ENCODE data around the gene MFSD6L.
"Not testable (repeated sequence)": the region's sequence is repeated elsewhere in the genome, so short reads cannot be mapped to it uniquely, and the experiment has no call there.

The MFSD6L gene

DNA sequence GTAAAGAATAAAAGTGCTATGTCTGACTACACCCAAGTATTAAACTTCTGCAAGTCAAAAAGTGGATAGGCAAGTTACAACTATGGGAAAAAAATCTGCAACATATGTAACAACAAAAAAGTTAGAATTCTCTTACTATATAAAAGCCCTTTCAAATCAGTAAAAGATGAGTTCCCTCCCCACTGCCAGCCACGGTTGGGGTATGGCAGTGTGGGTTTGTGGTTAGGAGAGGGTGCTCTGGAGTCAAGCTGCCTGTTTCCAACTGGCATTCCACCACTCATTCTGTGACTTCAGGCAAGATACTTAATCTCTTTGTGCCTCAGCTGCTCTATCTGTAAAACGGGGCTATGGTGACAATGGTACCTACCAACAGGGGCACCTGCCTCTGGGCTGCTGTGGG lies 26.6 kb upstream of the MFSD6L start:
- DNase-seq (ENCODE audit: low read depth in 2 of 2), result no peak

DNA sequence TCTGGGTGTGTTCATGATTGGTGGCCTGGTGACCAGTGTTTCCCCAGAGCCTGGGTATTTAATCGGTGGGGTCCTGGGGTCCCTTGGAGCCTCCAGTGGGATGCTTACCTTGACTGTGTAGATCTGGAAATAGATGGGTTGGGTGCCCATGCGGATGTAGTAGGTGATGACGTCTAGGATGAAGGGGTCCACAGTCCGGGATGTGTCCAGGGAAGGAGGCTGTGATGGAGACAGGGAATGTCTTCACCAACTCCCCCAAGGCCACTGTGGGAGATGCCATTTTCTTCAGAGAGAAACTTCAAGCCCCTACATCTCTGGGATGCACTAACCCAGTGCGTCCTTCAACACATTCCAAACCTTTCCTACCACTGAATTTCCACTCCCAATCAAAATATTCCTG lies 24.1 kb upstream of the MFSD6L start:
- DNase-seq (ENCODE audit: low read depth in 2 of 2), result no peak

DNA sequence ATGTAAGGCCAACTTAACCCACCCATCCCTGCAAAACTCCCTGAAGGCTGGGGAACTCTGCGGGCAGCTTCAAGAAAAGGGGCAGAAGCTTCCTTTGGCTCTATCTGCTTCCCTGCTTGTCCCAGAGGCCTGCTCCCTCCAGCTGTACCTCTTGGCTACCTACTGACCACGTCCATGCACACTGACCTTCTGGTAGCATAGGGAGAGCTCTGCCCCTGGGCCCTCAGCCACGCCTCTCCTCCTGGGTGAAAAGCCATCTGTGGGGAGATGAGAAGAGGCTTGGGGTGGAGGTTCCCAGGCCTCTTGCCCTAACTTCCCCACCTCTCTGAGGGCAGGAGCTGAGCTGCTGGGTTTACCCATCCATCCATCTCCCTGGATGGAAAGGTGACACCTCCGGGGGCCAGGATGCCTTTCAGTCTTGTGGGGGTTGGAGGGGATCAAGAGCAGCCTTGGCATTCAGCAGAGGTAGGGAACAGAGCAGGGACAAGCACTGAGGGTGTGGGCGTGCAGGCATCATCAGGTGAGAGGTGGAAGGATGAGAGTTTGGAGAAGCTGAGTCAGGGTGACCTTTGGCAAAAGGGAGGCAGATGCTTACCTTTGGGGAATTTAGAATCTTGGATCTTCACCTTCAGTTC lies 23.4 kb upstream of the MFSD6L start:
- DNase-seq (ENCODE audit: low read depth in 2 of 2), result no peak

GRCh38 chr17:8821446-8822105 lies 22.4 kb upstream of the MFSD6L start:
- no peak for DNase-seq (ENCODE audit: low read depth in 2 of 2)

DNA sequence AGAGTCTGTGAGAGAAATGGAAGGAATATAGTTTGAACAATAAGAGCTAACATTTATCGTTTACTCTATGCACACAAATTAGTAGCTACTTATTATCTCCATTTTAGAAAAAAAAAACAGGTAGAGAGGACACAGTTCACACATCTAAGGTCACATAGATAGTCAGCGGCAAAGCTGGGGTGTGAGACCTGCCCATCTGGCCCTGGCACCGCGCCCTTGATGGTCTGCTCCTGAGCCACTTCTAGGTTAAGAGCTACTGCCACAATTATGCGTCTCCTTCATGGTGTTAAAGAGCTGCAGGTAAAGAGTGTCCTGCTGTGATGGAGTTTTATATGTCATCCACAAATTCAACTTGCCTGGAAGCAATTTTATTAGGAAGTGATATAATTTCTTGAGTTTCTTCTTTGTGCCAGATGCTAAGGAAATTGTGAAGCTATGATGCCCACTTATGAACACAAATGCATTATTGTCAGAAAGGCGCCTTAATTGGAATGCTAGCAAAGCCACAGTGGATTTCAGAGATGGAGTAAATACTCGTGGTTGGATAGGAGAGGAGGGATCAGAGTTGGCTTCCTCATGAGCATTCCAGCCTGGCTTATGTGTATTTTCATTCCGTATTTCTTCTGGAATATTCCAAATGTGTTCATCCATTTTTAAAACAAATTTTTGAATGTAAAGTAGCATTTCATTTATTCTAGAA lies 21.3 kb upstream of the MFSD6L start:
- no peak for DNase-seq (ENCODE audit: low read depth in 2 of 2)

- no peak for DNase-seq (ENCODE audit: low read depth in 2 of 2)
Observed at GRCh38 chr17:8818654-8819330, 19.6 kb upstream of the MFSD6L start.

- no peak for DNase-seq (ENCODE audit: low read depth in 2 of 2)
Observed at GRCh38 chr17:8818047-8818446, 18.9 kb upstream of the MFSD6L start.

DNA sequence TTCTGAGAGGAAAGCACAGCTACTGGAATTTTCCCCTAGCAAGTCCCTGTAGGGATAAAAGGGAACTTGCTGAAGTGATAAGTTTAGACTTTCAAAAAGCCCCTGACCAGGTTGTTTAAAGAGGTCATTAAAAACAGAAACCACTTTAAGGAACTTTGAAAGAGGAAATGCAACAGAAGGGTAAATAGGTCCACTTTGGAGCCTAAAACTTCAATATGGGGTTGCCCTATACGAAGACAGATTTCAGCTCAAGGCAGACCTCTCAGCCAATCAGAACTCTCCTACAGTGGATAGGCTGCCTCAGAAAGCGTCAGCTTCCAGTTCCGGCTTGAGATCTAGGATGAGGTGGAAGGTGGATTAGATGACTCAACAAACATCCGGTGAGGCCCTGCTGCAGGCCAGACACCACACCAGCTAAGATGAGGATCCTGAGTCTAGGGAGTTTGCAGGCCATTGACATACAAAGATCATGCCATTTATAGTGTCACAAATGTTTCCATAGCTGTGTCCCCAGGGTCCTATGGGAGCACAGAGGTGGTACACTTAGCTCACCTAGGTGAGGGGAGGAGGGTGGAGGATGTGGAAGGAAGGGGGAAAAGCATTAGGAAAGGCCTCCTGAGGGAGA lies 7.9 kb upstream of the MFSD6L start:
- DNase-seq (ENCODE audit: low read depth in 2 of 2), result no peak

- DNase-seq (ENCODE audit: low read depth in 2 of 2), result no peak
Observed at GRCh38 chr17:8806253-8806925, 7.2 kb upstream of the MFSD6L start.

GRCh38 chr17:8805396-8805795 lies 6.2 kb upstream of the MFSD6L start:
- DNase-seq (ENCODE audit: low read depth in 2 of 2), result not testable (repeated sequence)

DNA sequence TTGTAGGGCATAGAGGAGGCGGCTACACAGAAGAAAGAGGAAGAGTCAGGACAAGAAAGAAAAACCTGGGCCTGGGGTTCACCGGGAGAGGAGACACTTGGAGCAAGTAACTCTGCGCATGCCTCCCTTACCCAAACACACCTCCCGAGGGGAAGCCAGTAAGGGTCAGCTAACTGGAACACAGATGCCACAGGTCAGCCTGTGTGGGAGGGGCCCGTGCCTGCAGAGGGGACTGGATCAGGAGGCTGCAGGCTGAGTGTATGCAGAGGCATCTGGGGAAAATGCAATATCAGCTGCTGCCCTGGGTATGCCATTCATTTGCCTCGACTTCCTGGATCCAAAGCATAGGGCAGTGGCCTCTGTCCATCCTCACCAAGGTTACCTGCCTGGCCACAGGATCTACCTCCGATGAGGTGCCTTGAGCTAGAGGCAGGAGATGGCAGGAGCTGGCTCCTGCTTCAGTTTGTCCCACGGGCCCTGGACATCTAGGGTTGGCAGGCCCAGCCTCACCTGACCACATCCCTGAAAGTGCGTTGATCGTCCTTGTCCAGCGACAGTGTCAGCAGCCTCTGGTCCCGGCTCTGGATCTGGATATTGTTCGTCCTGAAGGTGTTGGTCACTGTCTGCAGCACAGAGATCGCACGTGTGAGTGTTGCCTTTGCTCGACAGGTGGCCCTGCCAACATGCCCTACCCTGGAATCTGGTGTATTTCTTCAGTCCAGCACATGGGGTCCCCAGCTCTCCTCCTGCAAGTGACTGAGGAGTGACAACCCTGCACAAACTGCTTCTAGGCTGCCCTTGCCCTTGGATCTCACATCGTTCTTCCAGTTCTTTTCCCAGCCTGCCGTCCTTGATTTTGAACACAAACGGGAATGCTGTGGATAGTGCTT lies 4.6 kb upstream of the MFSD6L start:
- DNase-seq (ENCODE audit: low read depth in 2 of 2), result no peak

DNA sequence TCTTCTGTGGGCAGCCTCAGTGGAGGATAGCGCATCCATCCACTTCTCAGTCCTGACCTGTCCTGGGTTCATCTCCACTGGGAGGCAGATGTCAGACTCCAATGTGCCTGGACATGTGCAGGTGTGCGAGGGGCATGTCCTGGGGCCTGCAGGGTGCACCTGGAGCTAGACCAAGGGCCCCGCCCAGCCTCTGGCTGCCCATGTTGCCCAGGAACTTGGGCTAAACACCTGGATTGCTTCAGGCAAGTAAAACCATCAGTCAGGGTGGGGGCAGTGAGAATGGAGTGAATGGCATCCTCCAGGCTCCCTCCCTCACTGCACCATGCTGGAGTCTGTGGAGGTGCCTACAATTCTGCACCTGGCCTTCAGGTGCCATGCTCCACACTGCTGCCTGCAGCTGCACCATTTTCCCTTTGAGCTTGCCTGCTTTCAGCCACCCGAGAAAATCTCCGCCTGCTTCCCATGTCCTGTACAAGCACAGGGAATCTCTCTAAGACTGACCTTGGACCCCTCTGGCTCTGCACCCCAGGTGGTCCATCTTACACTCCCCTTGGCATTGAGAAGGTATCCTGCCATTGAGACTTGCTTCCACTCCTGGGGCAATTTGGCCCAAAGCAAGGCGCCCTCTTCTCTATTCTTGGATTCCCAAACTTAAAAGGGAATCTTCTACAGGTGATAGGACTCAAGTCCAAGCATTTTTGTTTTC lies 2.1 kb upstream of the MFSD6L start:
- DNase-seq (ENCODE audit: low read depth in 2 of 2), result no peak

GRCh38 chr17:8800656-8801055 lies 1.5 kb upstream of the MFSD6L start:
- no peak for DNase-seq (ENCODE audit: low read depth in 2 of 2)

DNA sequence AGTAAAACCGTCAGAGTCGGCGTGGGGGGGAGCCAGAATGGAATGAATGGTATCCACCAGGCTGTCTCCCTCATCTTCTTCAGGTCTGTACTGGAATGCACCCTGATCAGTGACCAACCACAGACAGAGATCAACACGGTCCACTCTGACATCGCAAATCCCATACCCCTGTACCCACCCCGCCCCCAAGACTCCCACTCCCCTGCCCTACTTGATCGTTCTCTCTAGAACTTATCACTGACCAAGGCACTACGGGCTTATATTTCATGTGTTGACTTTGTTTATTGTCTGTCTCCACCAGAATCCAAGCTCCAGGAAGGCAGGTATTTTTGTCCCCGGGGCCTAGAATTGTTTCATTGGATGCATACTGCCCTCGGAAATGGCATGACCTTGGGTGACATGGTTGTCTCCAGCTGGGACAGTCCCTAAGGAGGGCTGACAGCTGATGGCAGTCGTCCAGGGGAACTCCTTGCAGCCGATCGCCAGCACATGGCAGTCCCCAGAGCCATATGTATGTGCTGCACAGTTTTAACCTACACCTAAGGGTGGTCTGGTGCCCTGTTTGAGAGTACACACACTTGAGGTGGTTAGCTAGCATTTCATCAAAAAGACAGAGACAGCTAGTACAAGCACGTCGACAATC lies 526 bp upstream of the MFSD6L start:
- no peak for DNase-seq (ENCODE audit: low read depth in 2 of 2)

DNA sequence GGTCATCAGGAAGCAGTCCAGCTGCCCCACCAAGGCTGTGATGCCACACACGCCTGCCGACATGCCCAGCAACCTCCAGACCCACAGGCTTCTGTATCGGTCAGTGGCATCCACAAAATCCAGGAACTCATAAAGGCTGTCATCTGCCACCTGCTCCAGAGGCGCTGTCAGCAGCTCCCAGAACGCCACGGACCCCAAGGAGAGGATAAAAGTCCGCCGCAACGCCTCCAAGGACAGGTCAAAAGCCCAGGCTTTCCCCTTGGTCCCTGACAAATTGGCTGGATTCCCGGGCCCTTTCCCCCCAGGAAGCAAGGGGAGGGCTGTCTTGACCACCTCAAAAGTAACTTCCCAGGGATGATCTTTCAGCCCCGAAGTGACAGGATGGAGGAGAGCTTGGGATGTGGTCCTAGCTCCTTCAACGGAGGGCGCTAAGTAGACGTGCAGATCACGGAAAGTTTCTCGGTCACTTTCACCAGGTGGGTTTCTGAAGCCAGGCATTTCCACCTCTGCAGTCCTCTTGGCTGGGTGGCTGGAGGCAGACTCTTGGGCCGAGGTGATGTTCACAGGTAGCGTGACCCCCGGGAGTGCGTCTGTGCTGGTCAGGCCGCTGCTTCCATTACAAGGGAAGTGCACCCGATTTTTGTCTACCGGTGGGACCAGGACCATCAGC lies 854 bp downstream of the MFSD6L start:
- DNase-seq (ENCODE audit: low read depth in 2 of 2), result no peak

DNA sequence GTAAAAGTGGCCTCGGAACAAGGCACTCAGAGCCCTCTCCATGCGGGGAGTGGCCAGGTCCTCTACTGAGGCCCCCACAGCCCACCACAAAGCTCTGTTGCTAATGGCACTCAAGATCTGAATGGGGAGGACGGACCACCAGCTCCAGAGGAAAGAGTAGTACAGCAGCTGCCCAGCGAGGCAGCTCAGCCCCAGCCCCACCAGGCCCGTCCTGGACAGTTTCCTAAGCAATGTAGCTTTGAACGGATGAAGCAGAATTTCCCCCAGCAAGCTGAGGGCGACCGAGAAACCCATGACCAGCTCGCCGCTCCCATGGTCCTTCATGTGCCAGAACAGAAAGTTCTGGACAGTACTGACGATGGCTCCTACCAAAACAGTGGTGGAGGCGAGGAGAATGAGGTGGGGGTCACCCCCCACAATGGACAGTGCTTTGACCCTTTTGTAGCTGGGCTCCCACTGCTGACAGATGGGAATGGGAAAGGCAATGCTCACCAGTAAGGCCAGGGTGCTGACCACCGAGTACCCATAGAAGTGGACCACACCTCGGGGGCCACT lies 1.5 kb downstream of the MFSD6L start:
- no peak for DNase-seq (ENCODE audit: low read depth in 2 of 2)

- no peak for DNase-seq (ENCODE audit: low read depth in 2 of 2)
Observed at GRCh38 chr17:8794636-8795035, 4.5 kb downstream of the MFSD6L start.

DNA sequence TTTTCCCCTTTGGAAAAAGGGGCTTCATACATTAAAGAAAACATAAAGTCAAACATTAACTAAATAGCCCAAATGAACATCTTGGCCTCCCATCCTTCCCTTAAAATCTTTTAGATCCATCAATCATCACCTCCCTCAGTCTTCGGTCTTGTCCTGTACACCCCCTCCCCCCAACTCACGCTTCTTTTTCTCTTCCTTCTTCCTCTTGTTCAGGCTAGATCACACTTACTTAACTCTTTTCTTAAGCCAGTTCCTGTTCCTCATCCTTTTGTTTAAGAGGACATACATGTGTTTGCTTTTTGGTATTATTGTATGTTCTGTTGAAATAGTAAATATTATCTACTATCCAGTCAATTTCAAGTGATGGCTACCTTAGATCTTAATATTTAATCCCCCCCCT lies 5.5 kb downstream of the MFSD6L start:
- no peak for DNase-seq (ENCODE audit: low read depth in 2 of 2)

DNA sequence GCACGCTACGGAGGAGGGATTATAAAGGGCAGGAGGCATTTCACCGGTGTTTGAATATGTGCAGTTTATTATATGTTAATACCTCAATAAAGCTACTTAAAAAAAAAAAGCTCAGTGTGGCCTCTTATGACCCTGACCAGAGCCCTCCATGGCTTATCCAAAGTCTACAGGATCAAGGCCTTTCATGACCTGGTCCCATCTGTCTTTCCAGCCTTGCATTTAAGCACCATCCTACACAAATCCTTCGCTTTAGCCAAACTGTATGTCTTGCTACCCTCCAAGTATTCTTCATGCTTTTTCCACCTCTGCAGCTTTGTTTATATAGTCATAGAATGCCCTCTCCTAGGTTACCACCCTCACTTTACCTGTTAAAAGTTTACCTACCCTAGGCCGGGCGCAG lies 6.5 kb downstream of the MFSD6L start:
- DNase-seq (ENCODE audit: low read depth in 2 of 2), result no peak
